HepG2 (cell line): ENCODE measurements around the gene RGS19. TPM values are rescaled to one million over a fixed set of nuclear protein-coding genes. Genes with fewer than 3 reads are reported as not detected.
A peak's percentile ranks its signal among the peaks of the same experiment; 100 is the strongest.

Experiments used
- ADNP ChIP-seq: sonication (generic); formaldehyde crosslinking; IDR thresholded peaks from 2 replicates; pipeline ENCODE4 v1.4.0; 2020; ENCODE audit warnings: missing genetic modification reagents
- AHR ChIP-seq: IDR thresholded peaks from 2 replicates; pipeline ENCODE4 v1.6.1; 2018; ENCODE audit warnings: missing genetic modification reagents, missing compliant biosample characterization
- CBX5 ChIP-seq: sonication (generic); formaldehyde crosslinking; IDR thresholded peaks from 2 replicates; pipeline ENCODE4 v1.4.0; 2020; ENCODE audit warnings: missing genetic modification reagents, borderline replicate concordance
- ESRRA ChIP-seq: sonication (generic); formaldehyde crosslinking; IDR thresholded peaks from 2 replicates; pipeline ENCODE4 v1.5.1; 2020; ENCODE audit warnings: mild to moderate bottlenecking, low read depth, missing genetic modification reagents
- HIVEP1 ChIP-seq: sonication (generic); formaldehyde crosslinking; IDR thresholded peaks from 2 replicates; pipeline ENCODE4 v1.4.0; 2020; ENCODE audit warnings: mild to moderate bottlenecking, missing genetic modification reagents
- KAT7 ChIP-seq: IDR thresholded peaks from 2 replicates; pipeline ENCODE4 v1.6.1; 2018; ENCODE audit warnings: borderline replicate concordance, missing compliant biosample characterization
- KDM5B ChIP-seq: sonication (generic); formaldehyde crosslinking; IDR thresholded peaks from 2 replicates; pipeline ENCODE4 v1.4.0; 2020; ENCODE audit warnings: missing genetic modification reagents, mild to moderate bottlenecking, borderline replicate concordance
- MED1 ChIP-seq: sonication (generic); formaldehyde crosslinking; IDR thresholded peaks from 2 replicates; pipeline ENCODE4 v1.4.0; 2020; ENCODE audit warnings: missing genetic modification reagents
- MTF2 ChIP-seq: sonication (generic); formaldehyde crosslinking; IDR thresholded peaks from 2 replicates; pipeline ENCODE4 v1.5.0; 2020; ENCODE audit warnings: missing genetic modification reagents, borderline replicate concordance
- NFE2L1 ChIP-seq: sonication (generic); formaldehyde crosslinking; IDR thresholded peaks from 2 replicates; pipeline ENCODE4 v1.4.0; 2020; ENCODE audit warnings: missing genetic modification reagents, mild to moderate bottlenecking, borderline replicate concordance
- PAX8 ChIP-seq: sonication (generic); formaldehyde crosslinking; IDR thresholded peaks from 2 replicates; pipeline ENCODE4 v1.8.0; 2022; ENCODE audit warnings: mild to moderate bottlenecking, missing genetic modification reagents, borderline replicate concordance
- RBM22 ChIP-seq: fragments of 200-400 bp; formaldehyde crosslinking; optimal IDR thresholded peaks from 2 replicates; pipeline ENCODE3; 2017; ENCODE audit warnings: mild to moderate bottlenecking, low read length, moderate library complexity
- RFXANK ChIP-seq: IDR thresholded peaks from 2 replicates; pipeline ENCODE4 v1.6.1; 2016
- SMC3 ChIP-seq: IDR thresholded peaks from 2 replicates; pipeline ENCODE4 v1.6.1; 2011; ENCODE audit warnings: low read length, improper control_type of control experiment
- TCF12 ChIP-seq, 2 experiments: fragments of 450-650 bp in 1 of 2; sonication (generic) in 1 of 2; formaldehyde crosslinking in 1 of 2; IDR thresholded peaks; 2 replicates each; pipeline versions ENCODE4 v1.6.1 to v1.8.0; 2017 to 2022; ENCODE audit warnings: antibody characterized with exemption in 1 of 2, mild to moderate bottlenecking in 1 of 2, missing genetic modification reagents in 1 of 2, moderate library complexity in 1 of 2
- THAP11 ChIP-seq: IDR thresholded peaks from 2 replicates; pipeline ENCODE4 v1.6.1; 2016; ENCODE audit warnings: missing biosample characterization, missing genetic modification reagents
- ZNF451 ChIP-seq: sonication (generic); formaldehyde crosslinking; IDR thresholded peaks from 2 replicates; pipeline ENCODE4 v1.5.0; 2020; ENCODE audit warnings: mild to moderate bottlenecking, missing genetic modification reagents
- ZNF737 ChIP-seq: sonication (generic); formaldehyde crosslinking; IDR thresholded peaks from 2 replicates; pipeline ENCODE4 v1.5.0; 2020; ENCODE audit warnings: missing genetic modification reagents, mild to moderate bottlenecking, borderline replicate concordance
- ZSCAN29 ChIP-seq: sonication (generic); formaldehyde crosslinking; conservative IDR thresholded peaks from 2 replicates; pipeline ENCODE4 v1.4.0; 2020; ENCODE audit warnings: mild to moderate bottlenecking, missing genetic modification reagents
- ZSCAN30 ChIP-seq: sonication (generic); formaldehyde crosslinking; IDR thresholded peaks from 2 replicates; pipeline ENCODE4 v1.5.0; 2020; ENCODE audit warnings: mild to moderate bottlenecking, missing genetic modification reagents
- polyA plus RNA-seq, 8 experiments: library from polyadenylated mRNA; depleted of rRNA in 3 of 8; stranded (reverse) in 7 of 8; unstranded in 1 of 8; fragments of >200 nt; fragmentation: Illumina TruSeq in 4 of 8; extraction: Trizol in 4 of 8; gene quantifications; 2 replicates each; pipeline versions ENCODE4 v1.2.1 to v1.2.3, GENCODE V29; 2011 to 2016; ENCODE audit warnings: low read depth in 4 of 8, missing spikeins in 1 of 8, mixed read lengths in 1 of 8; ENCODE audit not compliant: insufficient read depth in 1 of 8
- total RNA-seq, 5 experiments: library from RNA; depleted of rRNA; stranded (reverse); fragments of >200 nt; fragmentation: Illumina TruSeq; extraction: Trizol; gene quantifications; 2 replicates each; pipeline ENCODE4 v1.2.3, GENCODE V29; 2016; ENCODE audit warnings: low read depth in 1 of 5
- TF ChIP-seq, protein P1 (sequence below): sonication (generic); formaldehyde crosslinking; conservative IDR thresholded peaks from 2 replicates; pipeline ENCODE4 v1.4.0; 2020; ENCODE audit warnings: missing genetic modification reagents
- TF ChIP-seq, protein P2 (sequence below): sonication (generic); formaldehyde crosslinking; IDR thresholded peaks from 2 replicates; pipeline ENCODE4 v1.4.0; 2020; ENCODE audit warnings: mild to moderate bottlenecking, missing genetic modification reagents
- TF ChIP-seq, protein P3 (sequence below): IDR thresholded peaks from 2 replicates; pipeline ENCODE4 v1.6.1; 2016
- TF ChIP-seq, protein P4 (sequence below): sonication (generic); formaldehyde crosslinking; IDR thresholded peaks from 2 replicates; pipeline ENCODE4 v1.4.0; 2020; ENCODE audit warnings: mild to moderate bottlenecking, low read depth, missing genetic modification reagents

RGS19 gene
- total and polyA plus RNA-seq, 2 of the 13 experiments (the other 11 are each of a cell fraction or from before 2014, with no cell fraction given), result 10.7 to 11.9 TPM

DNA sequence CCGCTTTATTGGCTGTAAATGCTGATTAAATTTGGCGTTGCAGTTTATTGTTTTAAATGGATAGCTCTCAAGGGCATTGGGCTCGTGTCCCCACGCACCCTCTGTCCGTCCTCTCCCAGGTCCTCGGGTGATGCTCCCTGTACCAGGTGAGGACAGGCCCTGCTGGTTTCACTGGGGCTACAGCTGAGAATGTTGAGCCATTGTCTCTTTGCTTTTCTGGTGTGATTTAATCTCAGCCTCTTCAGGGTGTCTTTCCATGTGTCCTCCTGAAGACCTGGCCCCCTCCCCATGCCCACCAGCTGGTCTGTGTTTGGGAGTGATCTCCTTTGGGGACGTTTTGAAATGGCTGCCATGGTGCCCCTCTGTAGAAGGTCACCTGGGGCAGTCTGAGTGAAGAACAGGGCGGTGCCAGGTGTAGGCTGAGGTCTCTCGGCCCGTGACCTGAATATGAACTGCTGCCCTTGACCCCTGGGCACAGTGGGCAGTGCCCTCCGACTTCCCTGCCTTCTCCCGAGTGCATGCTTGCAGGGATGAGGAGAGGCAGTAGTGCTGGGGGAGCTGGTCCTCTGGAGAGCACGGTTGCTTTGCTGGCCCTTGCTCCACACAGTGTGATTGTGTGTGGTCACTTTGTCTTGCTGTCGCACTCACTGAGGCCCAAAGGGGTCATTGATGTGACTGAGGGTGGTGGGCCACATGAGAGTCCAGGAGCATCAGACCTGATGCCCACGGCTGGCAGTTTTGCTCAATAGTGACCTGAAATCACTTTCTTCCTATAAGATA is 55.8 kb downstream of the RGS19 start (continued):
- TF ChIP-seq ZSCAN30 (CRISPR knock-in tag), result no peak
- peak; percentile 4; the same call in 1 of the 2 replicates for TF ChIP-seq CBX5 (CRISPR knock-in tag)
- TF ChIP-seq AHR (CRISPR knock-in tag), result peak; percentile 91; the same call in 1 of the 2 replicates
- TF ChIP-seq ZNF737 (CRISPR knock-in tag), result 0 out of 2 replicates have a peak, but pooled peaks have one; percentile 33
- 0 out of 2 replicates have a peak, but pooled peaks have one; percentile 57 for TF ChIP-seq MTF2 (CRISPR knock-in tag)
- TF ChIP-seq HIVEP1, result peak; percentile 75; the same call in 1 of the 2 replicates
- no peak for TF ChIP-seq ZSCAN29
- peak; percentile 88 for TF ChIP-seq KDM5B (CRISPR knock-in tag)
- TF ChIP-seq SMC3, result no peak
- TF ChIP-seq ESRRA (CRISPR knock-in tag), result no peak; the same call in 1 of the 2 replicates
- TF ChIP-seq, protein P1, sequence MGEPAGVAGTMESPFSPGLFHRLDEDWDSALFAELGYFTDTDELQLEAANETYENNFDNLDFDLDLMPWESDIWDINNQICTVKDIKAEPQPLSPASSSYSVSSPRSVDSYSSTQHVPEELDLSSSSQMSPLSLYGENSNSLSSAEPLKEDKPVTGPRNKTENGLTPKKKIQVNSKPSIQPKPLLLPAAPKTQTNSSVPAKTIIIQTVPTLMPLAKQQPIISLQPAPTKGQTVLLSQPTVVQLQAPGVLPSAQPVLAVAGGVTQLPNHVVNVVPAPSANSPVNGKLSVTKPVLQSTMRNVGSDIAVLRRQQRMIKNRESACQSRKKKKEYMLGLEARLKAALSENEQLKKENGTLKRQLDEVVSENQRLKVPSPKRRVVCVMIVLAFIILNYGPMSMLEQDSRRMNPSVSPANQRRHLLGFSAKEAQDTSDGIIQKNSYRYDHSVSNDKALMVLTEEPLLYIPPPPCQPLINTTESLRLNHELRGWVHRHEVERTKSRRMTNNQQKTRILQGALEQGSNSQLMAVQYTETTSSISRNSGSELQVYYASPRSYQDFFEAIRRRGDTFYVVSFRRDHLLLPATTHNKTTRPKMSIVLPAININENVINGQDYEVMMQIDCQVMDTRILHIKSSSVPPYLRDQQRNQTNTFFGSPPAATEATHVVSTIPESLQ (CRISPR knock-in tag), result no peak
- no peak for TF ChIP-seq THAP11
- TF ChIP-seq KAT7 (CRISPR knock-in tag), result peak; percentile 74; the same call in 1 of the 2 replicates
- TF ChIP-seq, protein P2, sequence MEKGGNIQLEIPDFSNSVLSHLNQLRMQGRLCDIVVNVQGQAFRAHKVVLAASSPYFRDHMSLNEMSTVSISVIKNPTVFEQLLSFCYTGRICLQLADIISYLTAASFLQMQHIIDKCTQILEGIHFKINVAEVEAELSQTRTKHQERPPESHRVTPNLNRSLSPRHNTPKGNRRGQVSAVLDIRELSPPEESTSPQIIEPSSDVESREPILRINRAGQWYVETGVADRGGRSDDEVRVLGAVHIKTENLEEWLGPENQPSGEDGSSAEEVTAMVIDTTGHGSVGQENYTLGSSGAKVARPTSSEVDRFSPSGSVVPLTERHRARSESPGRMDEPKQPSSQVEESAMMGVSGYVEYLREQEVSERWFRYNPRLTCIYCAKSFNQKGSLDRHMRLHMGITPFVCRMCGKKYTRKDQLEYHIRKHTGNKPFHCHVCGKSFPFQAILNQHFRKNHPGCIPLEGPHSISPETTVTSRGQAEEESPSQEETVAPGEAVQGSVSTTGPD (CRISPR knock-in tag), result no peak
- TF ChIP-seq MED1 (CRISPR knock-in tag), result no peak
- TF ChIP-seq RBM22, result peak; percentile 76
- TF ChIP-seq PAX8 (CRISPR knock-in tag), result no peak
- TF ChIP-seq TCF12 (IDR thresholded peaks at IDR 0.05), result no peak
- TF ChIP-seq TCF12 (CRISPR knock-in tag; IDR thresholded peaks at IDR 0.05), result peak; percentile 67; the same call in 1 of the 2 replicates
- TF ChIP-seq, protein P3, sequence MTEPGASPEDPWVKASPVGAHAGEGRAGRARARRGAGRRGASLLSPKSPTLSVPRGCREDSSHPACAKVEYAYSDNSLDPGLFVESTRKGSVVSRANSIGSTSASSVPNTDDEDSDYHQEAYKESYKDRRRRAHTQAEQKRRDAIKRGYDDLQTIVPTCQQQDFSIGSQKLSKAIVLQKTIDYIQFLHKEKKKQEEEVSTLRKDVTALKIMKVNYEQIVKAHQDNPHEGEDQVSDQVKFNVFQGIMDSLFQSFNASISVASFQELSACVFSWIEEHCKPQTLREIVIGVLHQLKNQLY (CRISPR knock-in tag), result no peak
- TF ChIP-seq, protein P4, sequence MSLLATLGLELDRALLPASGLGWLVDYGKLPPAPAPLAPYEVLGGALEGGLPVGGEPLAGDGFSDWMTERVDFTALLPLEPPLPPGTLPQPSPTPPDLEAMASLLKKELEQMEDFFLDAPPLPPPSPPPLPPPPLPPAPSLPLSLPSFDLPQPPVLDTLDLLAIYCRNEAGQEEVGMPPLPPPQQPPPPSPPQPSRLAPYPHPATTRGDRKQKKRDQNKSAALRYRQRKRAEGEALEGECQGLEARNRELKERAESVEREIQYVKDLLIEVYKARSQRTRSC (CRISPR knock-in tag), result no peak
- no peak; the same call in 1 of the 2 replicates for TF ChIP-seq ZNF451
- TF ChIP-seq NFE2L1 (CRISPR knock-in tag), result 0 out of 2 replicates have a peak, but pooled peaks have one; percentile 46
- TF ChIP-seq ADNP (CRISPR knock-in tag), result no peak
- TF ChIP-seq RFXANK (CRISPR knock-in tag), result no peak
